HG03354 (cell line): ENCODE measurements around the gene IFFO2.
"Not testable (repeated sequence)": the region's sequence is repeated elsewhere in the genome, so short reads cannot be mapped to it uniquely, and the experiment has no call there.

Experiments used
- ATAC-seq: cut with Tn5 transposase; IDR thresholded peaks from one replicate; pipeline ENCODE4 v1.9.1; 2021; ENCODE audit warnings: mild to moderate bottlenecking; ENCODE audit not compliant: unreplicated experiment, poor library complexity, severe bottlenecking

Gene IFFO2

GRCh38 chr1:18902523-18903290 is 53.8 kb downstream of the IFFO2 start, which contains the start of gene ALDH4A1:
ALDH4A1 (minus strand) TSS chr1:18902555; CDS start chr1:18902523, 32 bp downstream.
- peak; percentile 96 for ATAC-seq

GRCh38 chr1:18901952-18902522 is 54.4 kb downstream of the IFFO2 start:
- peak; percentile 3 for ATAC-seq

GRCh38 chr1:18901147-18901951 is 55.1 kb downstream of the IFFO2 start:
- ATAC-seq = no peak

- no peak for ATAC-seq
These were observed 56.1 kb downstream of the IFFO2 start for GRCh38 chr1:18900303-18900841.

- no peak for ATAC-seq
These were observed 57.0 kb downstream of the IFFO2 start for GRCh38 chr1:18899363-18900049.

GRCh38 chr1:18898567-18898966 is 57.9 kb downstream of the IFFO2 start:
- ATAC-seq = no peak

GRCh38 chr1:18895317-18895716 is 61.2 kb downstream of the IFFO2 start:
- ATAC-seq = no peak

GRCh38 chr1:18893120-18893519 is 63.4 kb downstream of the IFFO2 start:
- ATAC-seq = no peak

GRCh38 chr1:18891858-18892257 is 64.6 kb downstream of the IFFO2 start:
- ATAC-seq = not testable (repeated sequence)

GRCh38 chr1:18891426-18891780 is 65.1 kb downstream of the IFFO2 start:
- no peak for ATAC-seq

GRCh38 chr1:18890706-18891425 is 65.6 kb downstream of the IFFO2 start:
- ATAC-seq = no peak

- ATAC-seq = no peak
These were observed 70.5 kb downstream of the IFFO2 start for GRCh38 chr1:18886003-18886335.

- ATAC-seq = no peak
These were observed 71.0 kb downstream of the IFFO2 start for GRCh38 chr1:18885311-18886002.

GRCh38 chr1:18884727-18885126 is 71.7 kb downstream of the IFFO2 start:
- ATAC-seq = no peak

GRCh38 chr1:18884419-18884717 is 72.1 kb downstream of the IFFO2 start:
- no peak for ATAC-seq

GRCh38 chr1:18883636-18884418 is 72.6 kb downstream of the IFFO2 start:
- ATAC-seq = no peak

- no peak for ATAC-seq
These were observed 73.4 kb downstream of the IFFO2 start for GRCh38 chr1:18883079-18883478.

- ATAC-seq = no peak
These were observed 74.0 kb downstream of the IFFO2 start for GRCh38 chr1:18882486-18882885.
